Measurements from ENCODE around the gene SHC1.

SHC1 gene

DNA sequence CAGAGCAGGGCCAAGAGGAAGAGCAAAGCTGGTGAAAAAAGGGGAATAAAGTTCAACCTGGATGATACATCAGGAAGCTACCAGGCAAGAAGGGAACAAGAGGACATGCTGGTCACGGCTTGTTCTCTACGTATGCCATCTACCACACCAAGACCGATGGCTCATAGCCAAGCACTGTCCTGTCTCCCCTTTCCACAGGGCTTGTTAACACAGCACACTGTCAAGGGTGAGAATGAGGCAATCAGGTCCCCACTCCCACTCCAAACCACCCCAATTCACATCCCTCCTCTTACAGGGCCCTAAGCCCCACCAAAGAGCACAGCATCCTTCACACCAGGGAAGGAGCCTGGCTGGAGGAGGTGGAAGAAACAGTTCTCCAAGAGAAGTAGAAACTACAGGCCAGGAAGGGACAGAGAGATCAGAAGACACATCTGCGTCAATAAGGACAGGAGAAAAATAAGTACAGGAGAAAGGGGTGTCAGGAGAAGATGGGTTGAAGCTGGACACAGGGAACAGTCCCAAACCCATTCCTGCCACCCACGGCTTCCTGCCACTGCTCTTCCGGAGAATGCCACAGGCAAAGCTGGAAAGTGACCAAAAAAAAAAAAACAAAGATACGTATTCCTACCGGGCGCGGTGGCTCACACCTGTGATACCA, 923 bp upstream of the SHC1 start:
- no peak for DNase-seq

- no peak for DNase-seq
Observed at GRCh38 chr1:154969860-154970452, 591 bp downstream of the SHC1 start.

GRCh38 chr1:154969246-154969645, 1.3 kb downstream of the SHC1 start:
- no peak for DNase-seq

- no peak for DNase-seq
Observed at GRCh38 chr1:154968731-154969130, 1.8 kb downstream of the SHC1 start.

DNA sequence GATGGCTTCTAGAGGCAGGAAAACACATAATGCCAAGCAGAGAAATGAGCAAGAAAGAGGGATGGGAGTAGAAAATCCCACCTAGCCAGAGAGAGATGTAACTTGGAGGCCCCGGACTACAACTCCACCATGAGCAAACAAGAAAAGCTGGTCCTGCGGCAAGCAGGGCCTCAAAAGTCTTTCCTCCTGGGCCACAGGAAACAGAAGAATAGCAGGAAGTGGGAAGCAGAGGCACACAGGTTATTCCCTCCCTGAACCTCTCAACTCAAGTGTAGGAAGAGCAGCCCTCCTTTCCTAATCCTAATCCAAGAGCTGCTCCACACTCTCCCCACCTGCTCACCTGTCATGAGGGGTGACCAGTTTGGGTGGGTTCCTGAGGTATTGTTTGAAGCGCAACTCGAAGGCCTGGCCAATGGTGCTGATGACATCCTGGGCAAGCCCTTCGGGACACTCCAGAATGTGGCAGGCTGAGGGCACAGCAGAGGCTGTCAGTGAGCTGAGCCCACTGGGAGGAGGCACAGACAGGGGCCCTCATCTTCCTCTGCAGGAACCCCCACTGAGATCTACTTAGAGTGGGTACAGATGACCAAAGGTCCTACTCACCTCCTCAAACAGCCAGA, 3.1 kb downstream of the SHC1 start:
- DNase-seq = no peak

- no peak for DNase-seq
Observed at GRCh38 chr1:154966111-154966510, 4.4 kb downstream of the SHC1 start.

- no peak for DNase-seq
Observed at GRCh38 chr1:154964359-154964758, 6.2 kb downstream of the SHC1 start.

GRCh38 chr1:154963643-154964042, 6.9 kb downstream of the SHC1 start:
- DNase-seq = no peak

- DNase-seq = no peak
Observed at GRCh38 chr1:154962795-154963330, 7.7 kb downstream of the SHC1 start.

- DNase-seq = no peak
Observed at GRCh38 chr1:154962156-154962749, 8.3 kb downstream of the SHC1 start.

GRCh38 chr1:154961207-154962155, 9.1 kb downstream of the SHC1 start, which contains the start of gene PYGO2:
PYGO2 (minus strand) TSS chr1:154961782; CDS start chr1:154961576, 206 bp downstream.
- peak; percentile 61 for DNase-seq

DNA sequence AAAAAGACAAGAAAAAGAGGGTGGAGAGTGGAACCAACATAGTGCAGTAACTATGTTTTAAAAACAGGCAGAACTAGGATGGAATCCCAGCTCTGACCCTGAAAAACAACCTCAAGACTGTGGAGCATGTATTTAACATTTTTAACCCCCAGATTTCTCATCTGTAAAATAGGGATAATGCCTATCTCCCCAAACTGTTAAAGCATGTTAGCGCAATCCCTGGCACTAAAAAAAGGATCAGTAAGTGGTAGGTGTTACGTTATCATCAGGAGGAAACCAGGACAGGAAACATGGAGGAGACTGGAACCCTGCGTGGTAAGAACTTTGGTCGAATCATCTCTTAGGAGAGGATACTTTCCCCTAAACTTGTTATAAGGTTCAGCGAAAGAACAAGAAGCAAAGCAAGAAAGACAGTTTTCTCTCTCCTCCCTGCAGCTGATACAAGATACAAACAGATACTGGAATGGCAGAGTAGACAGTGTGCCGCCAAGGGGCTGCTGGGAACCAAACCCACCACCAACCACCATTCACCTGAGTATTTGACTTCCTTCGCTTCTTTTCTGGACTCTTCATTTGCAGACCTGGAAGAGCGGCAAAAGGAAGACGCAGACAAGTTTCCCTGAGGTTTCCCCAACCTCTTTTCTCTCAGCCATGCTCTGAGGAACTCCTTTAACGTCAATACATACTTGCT, 10.0 kb downstream of the SHC1 start:
- no peak for DNase-seq

GRCh38 chr1:154959426-154959780, 11.1 kb downstream of the SHC1 start:
- DNase-seq = no peak

GRCh38 chr1:154958681-154959425, 11.7 kb downstream of the SHC1 start:
- DNase-seq = no peak

GRCh38 chr1:154958036-154958435, 12.5 kb downstream of the SHC1 start:
- no peak for DNase-seq

- no peak for DNase-seq
Observed at GRCh38 chr1:154957091-154957657, 13.4 kb downstream of the SHC1 start.

DNA sequence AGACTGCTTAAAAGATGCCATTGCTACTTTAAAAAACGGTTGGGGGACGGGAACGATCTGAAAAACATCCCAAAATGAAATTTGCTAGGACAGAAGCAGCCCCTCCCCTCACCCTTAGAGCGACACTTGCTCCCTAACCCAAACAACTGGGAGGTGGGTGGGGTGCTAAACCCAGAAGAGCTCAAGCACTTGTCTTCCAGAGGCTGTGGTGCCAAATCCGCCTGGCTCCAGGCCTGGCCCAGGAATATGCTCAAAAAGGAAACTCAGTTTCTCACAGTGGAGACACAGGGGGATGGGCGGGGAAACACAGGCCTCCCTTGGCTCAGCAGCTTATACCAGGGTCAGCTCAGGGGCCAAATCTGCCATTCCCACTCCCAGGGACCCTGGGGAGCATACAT, 14.0 kb downstream of the SHC1 start:
- DNase-seq = no peak

DNA sequence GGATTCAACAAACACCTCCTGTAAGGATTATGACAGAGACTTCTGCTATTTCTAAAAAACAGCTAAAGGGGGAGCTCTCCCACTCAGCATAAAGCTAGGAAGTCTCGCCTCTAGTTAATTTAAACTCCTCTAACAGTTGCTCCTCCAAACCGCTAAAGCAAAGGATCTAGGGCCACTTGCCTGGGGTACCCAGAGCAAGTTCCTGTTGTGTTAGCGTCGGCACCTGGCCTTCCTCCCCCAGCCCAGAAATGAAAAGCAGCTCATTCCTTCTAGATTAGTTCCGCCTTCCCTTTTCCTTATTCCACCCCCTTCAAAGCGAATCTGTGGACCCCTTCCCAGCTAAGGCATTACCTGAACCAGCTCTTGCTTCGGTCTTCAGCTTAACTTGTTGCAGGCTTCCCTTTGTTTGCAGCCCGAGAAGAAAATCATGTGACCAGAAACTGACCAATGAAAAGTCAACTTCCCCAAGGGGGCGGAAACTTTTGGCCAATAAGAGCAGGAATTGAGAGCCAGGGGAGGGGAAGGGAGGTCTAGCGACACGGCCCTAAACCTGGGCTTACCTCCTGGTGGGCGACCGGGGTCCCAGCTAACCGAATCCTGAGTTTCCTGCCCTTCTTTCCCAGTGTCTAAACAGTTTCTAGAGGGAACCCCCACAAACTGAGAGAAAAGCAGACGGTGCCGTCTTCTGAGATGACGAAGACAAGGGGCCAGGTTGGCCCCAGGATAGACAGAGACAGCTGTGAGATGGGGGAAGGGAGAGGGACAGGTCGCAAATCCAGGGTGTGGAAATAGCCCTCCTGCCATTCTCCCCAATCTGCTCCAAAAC, 14.6 kb downstream of the SHC1 start, which contains the start of gene PBXIP1:
Gene PBXIP1 (minus strand): TSS at position 382 of the 826 bp plus-strand sequence. CDS start 2,378 bp downstream, outside the sequence.
- DNase-seq = peak; percentile 80

DNA sequence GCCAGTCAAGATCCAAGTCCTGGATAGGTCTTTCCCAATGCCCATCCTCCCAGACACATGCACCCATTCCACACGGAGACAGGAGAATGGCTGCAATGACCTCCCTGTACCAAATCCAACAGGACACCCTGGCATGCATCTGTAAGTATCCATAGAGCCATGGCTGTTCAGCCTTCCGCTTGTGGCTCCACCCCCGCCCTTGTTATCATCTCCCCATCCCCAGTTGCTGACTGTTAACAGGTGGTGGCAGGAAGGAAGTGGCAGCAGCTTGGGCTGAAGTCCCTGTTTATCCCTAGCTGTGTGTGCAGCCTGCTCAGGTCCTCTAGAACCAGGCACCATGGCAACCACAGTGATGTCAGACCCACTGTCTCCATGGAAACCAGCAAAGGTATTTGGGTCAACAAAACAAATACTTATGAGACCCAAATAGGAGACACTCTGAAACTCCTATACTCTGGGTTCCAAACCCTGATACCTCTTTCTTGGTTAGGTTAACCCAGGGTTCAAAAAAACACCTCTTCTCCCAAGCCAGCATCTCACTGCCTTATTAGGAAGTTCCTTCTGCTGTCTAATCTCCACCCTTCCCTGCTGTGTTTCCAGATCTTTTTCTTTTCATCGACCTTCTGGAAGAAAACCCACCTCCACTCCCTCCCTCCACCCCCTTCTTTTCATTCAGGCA, 15.4 kb downstream of the SHC1 start:
- DNase-seq = peak; percentile 24

All from NCI-H2171 (cell line).